ENCODE results near the gene CNTN6.

Gene CNTN6

GRCh38 chr3:1444195-1444594, 351.4 kb downstream of the CNTN6 start:
- DNase-seq, result no peak

DNA sequence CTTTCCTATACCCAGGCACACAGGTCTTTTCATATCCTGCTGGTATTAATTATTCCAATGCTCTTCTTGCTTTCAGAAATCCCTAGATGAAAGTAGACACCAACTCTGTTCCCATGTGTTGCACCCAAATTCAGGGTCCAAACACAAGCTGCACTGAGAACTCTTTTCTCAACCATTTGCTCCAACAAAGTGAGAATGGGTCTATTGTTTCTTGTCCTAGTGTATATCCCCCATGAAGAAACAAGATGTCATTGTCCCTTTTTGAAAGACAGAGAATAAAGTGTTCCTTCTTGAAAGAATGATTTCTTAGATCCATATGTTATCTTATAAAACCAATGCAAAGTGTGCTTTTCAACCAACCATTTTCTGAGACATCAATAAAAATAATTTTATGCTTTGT, 353.7 kb downstream of the CNTN6 start:
- DNase-seq, result no peak

GRCh38 chr3:1447452-1447851, 354.6 kb downstream of the CNTN6 start:
- no peak for DNase-seq

- no peak for DNase-seq
These were observed 355.6 kb downstream of the CNTN6 start for GRCh38 chr3:1448443-1448842.
